GM18861 (cell line): ENCODE results near the gene NDUFB4.
"Not testable (repeated sequence)": the region's sequence is repeated elsewhere in the genome, so short reads cannot be mapped to it uniquely, and the experiment has no call there.

Experiments used
- ATAC-seq: cut with Tn5 transposase; IDR thresholded peaks from one replicate; pipeline ENCODE4 v1.9.1; 2021; ENCODE audit not compliant: unreplicated experiment

NDUFB4 gene

GRCh38 chr3:120569222-120570057, 26.7 kb upstream of the NDUFB4 start:
- ATAC-seq: no peak

GRCh38 chr3:120572027-120572426, 24.1 kb upstream of the NDUFB4 start:
- no peak for ATAC-seq

- no peak for ATAC-seq
Measured at GRCh38 chr3:120587332-120587975, 8.7 kb upstream of the NDUFB4 start.

GRCh38 chr3:120595788-120596115, 384 bp upstream of the NDUFB4 start:
- ATAC-seq: no peak

- no peak for ATAC-seq
Measured at GRCh38 chr3:120596853-120597223, 702 bp downstream of the NDUFB4 start.

GRCh38 chr3:120597445-120598049, 1.4 kb downstream of the NDUFB4 start:
- ATAC-seq: peak; percentile 37

- ATAC-seq: no peak
Measured at GRCh38 chr3:120599211-120599610, 3.1 kb downstream of the NDUFB4 start.

GRCh38 chr3:120601554-120601953, 5.4 kb downstream of the NDUFB4 start:
- no peak for ATAC-seq

- no peak for ATAC-seq
Measured at GRCh38 chr3:120602682-120603081, 6.5 kb downstream of the NDUFB4 start.

- no peak for ATAC-seq
Measured at GRCh38 chr3:120604382-120604781, 8.2 kb downstream of the NDUFB4 start.

GRCh38 chr3:120604784-120605183, 8.6 kb downstream of the NDUFB4 start:
- ATAC-seq: no peak

- ATAC-seq: no peak
Measured at GRCh38 chr3:120608506-120608905, 12.4 kb downstream of the NDUFB4 start.

GRCh38 chr3:120614765-120615164, 18.6 kb downstream of the NDUFB4 start:
- ATAC-seq: no peak

GRCh38 chr3:120615847-120616609, 19.9 kb downstream of the NDUFB4 start:
- ATAC-seq: no peak

GRCh38 chr3:120616745-120617144, 20.6 kb downstream of the NDUFB4 start:
- ATAC-seq: not testable (repeated sequence)

- no peak for ATAC-seq
Measured at GRCh38 chr3:120622457-120622856, 26.3 kb downstream of the NDUFB4 start.

- no peak for ATAC-seq
Measured at GRCh38 chr3:120622870-120623726, 27.0 kb downstream of the NDUFB4 start.

- no peak for ATAC-seq
Measured at GRCh38 chr3:120623727-120624093, 27.6 kb downstream of the NDUFB4 start.

- no peak for ATAC-seq
Measured at GRCh38 chr3:120625159-120625586, 29.0 kb downstream of the NDUFB4 start.

GRCh38 chr3:120634539-120634938, 38.4 kb downstream of the NDUFB4 start:
- ATAC-seq: no peak
